HepG2 (cell line): ENCODE measurements around the gene MACROD2. TPM values are rescaled to one million over a fixed set of nuclear protein-coding genes. Genes with fewer than 3 reads are reported as not detected.

Experiments used
- ATAC-seq: fragments of 200-7000 bp; cut with Tn5 transposase; 3 replicates; pipeline ENCODE4 v1.9.1; 2020; ENCODE audit warnings: mild to moderate bottlenecking, moderate library complexity
- BruUV-seq: library from RNA; stranded (reverse); fragments of 400-500 nt; replicated peaks from 2 replicates; lab custom pipeline; 2021; lab: Mats Ljungman, UMichigan
- CTCF ChIA-PET: fragments of 300-600 bp; formaldehyde crosslinking; extraction: SDS; loops from one replicate; lab custom pipeline; 2021; ENCODE audit warnings: low total read pairs, inconsistent platforms, low intra/inter-chr PET ratio; lab: Yijun Ruan, JAX
- POLR2A ChIA-PET: fragments of 350-600 bp; sonication (Branson Sonifier 250); formaldehyde crosslinking; loops from one replicate; lab custom pipeline; 2020; ENCODE audit warnings: antibody characterized with exemption, inconsistent platforms; lab: Yijun Ruan, JAX
- DNase-seq: peaks from one replicate; pipeline ENCODE4 v3.0.0-alpha.2; 2015; ENCODE audit warnings: low spot score
- FAIRE-seq: peaks from 3 replicates; lab custom pipeline; 2011; peaks lifted over from hg19 to GRCh38; lab: Jason Lieb, UNC
- H2AFZ ChIP-seq: one replicate; pipeline ENCODE4 v1.6.1; 2011; ENCODE audit warnings: low read length, inconsistent platforms
- H3K27ac ChIP-seq: fragments of 300-600 bp; 3 replicates; pipeline ENCODE4 v1.8.0; 2011; ENCODE audit warnings: mixed run types, mild to moderate bottlenecking, mixed read lengths, low read length, inconsistent platforms; ENCODE audit not compliant: insufficient read depth; ENCODE audit errors: extremely low read length
- H3K27me3 ChIP-seq, 2 experiments: fragments of 200-600 bp in 1 of 2; 2 replicates in 1 of 2; 3 replicates in 1 of 2; pipeline versions ENCODE4 v1.6.0 to v1.8.0; 2011; ENCODE audit warnings: low read length in 2 of 2, mild to moderate bottlenecking in 2 of 2, moderate library complexity in 2 of 2, inconsistent platforms in 1 of 2; ENCODE audit not compliant: insufficient read depth in 2 of 2, control insufficient read depth in 1 of 2
- H3K36me3 ChIP-seq, 2 experiments: fragments of 200-600 bp in 1 of 2; replicated peaks in 1 of 2; 2 replicates in 1 of 2; 3 replicates in 1 of 2; pipeline versions ENCODE4 v1.5.1 to v1.8.0; 2011; ENCODE audit warnings: low read length in 2 of 2, inconsistent platforms in 1 of 2; ENCODE audit not compliant: insufficient read depth in 2 of 2, control insufficient read depth in 1 of 2
- H3K4me1 ChIP-seq: 2 replicates; pipeline ENCODE4 v1.5.1; 2012; ENCODE audit warnings: low read length, inconsistent platforms; ENCODE audit not compliant: insufficient read depth
- H3K4me2 ChIP-seq: 2 replicates; pipeline ENCODE4 v1.6.0; 2011; ENCODE audit warnings: low read depth, low read length, inconsistent platforms
- H3K4me3 ChIP-seq, 3 experiments: fragments of 200-600 bp in 1 of 3; sonication (generic), shearing (Covaris generic) in 1 of 3; replicated peaks in 1 of 3; 2 replicates each; pipeline ENCODE4 v1.5.1; 2011 to 2016; ENCODE audit warnings: low read length in 3 of 3, inconsistent platforms in 2 of 3, low read depth in 2 of 3, mild to moderate bottlenecking in 2 of 3, control low read depth in 1 of 3, mixed read lengths in 1 of 3; ENCODE audit not compliant: insufficient read depth in 1 of 3
- H3K79me2 ChIP-seq: one replicate; pipeline ENCODE4 v1.6.1; 2011; ENCODE audit warnings: low read length, inconsistent platforms; ENCODE audit not compliant: insufficient read depth
- H3K9ac ChIP-seq: 2 replicates; pipeline ENCODE4 v1.6.0; 2011; ENCODE audit warnings: mild to moderate bottlenecking, low read depth, low read length, inconsistent platforms; ENCODE audit not compliant: insufficient read depth
- H3K9me3 ChIP-seq: 2 replicates; pipeline ENCODE4 v1.5.1; 2012; ENCODE audit warnings: mild to moderate bottlenecking, low read length
- H4K20me1 ChIP-seq: 2 replicates; pipeline ENCODE4 v1.6.0; 2011; ENCODE audit warnings: inconsistent platforms, mild to moderate bottlenecking, low read length, moderate library complexity; ENCODE audit not compliant: insufficient read depth
- ATAD3A ChIP-seq: sonication (generic); formaldehyde crosslinking; IDR thresholded peaks from 2 replicates; pipeline ENCODE4 v1.4.0; 2020; ENCODE audit warnings: missing genetic modification reagents
- IRF2 ChIP-seq: IDR thresholded peaks from 2 replicates; pipeline ENCODE4 v1.6.1; 2018; ENCODE audit warnings: missing genetic modification reagents, missing compliant biosample characterization
- NFRKB ChIP-seq: fragments of 450-650 bp; IDR thresholded peaks from 2 replicates; pipeline ENCODE4 v1.6.1; 2017
- SNRNP70 ChIP-seq: fragments of 200-400 bp; formaldehyde crosslinking; IDR thresholded peaks from 2 replicates; pipeline ENCODE4 v1.6.1; 2017; ENCODE audit warnings: mild to moderate bottlenecking, low read depth, low read length, moderate library complexity
- ZBTB8A ChIP-seq: sonication (generic); formaldehyde crosslinking; IDR thresholded peaks from 2 replicates; pipeline ENCODE4 v1.4.0; 2020; ENCODE audit warnings: mild to moderate bottlenecking, low read depth, missing genetic modification reagents, borderline replicate concordance
- ZNF17 ChIP-seq: sonication (generic); formaldehyde crosslinking; IDR thresholded peaks from 2 replicates; pipeline ENCODE4 v1.5.0; 2020; ENCODE audit warnings: mild to moderate bottlenecking, missing genetic modification reagents
- ZNF34 ChIP-seq: sonication (generic); formaldehyde crosslinking; IDR thresholded peaks from 2 replicates; pipeline ENCODE4 v1.4.0; 2020; ENCODE audit warnings: mild to moderate bottlenecking, missing genetic modification reagents, borderline replicate concordance
- ZNF44 ChIP-seq: sonication (generic); formaldehyde crosslinking; IDR thresholded peaks from 2 replicates; pipeline ENCODE4 v1.5.1; 2020; ENCODE audit warnings: mild to moderate bottlenecking, missing genetic modification reagents
- ZNF468 ChIP-seq: sonication (generic); formaldehyde crosslinking; IDR thresholded peaks from 2 replicates; pipeline ENCODE4 v1.8.0; 2022; ENCODE audit warnings: mild to moderate bottlenecking, moderate library complexity, missing genetic modification reagents
- ZNF510 ChIP-seq: sonication (generic); formaldehyde crosslinking; IDR thresholded peaks from 2 replicates; pipeline ENCODE4 v1.4.0; 2020; ENCODE audit warnings: low read depth, mild to moderate bottlenecking, missing genetic modification reagents
- ZNF674 ChIP-seq: sonication (generic); formaldehyde crosslinking; IDR thresholded peaks from 2 replicates; pipeline ENCODE4 v1.5.0; 2020; ENCODE audit warnings: low read depth, mild to moderate bottlenecking, missing genetic modification reagents
- WGBS: methylation state at CpG from one replicate; pipeline ENCODE4 v1.1.6; 2017; ENCODE audit warnings: low lambda C conversion rate; 5-methylcytosine and 5-hydroxymethylcytosine counted together
- in situ Hi-C: cut with HindIII; loops from 2 replicates; pipeline ENCODE4 v1.10.0; 2017; ENCODE audit warnings: low pct_unique_long_range_greater_than_20kb; ENCODE audit not compliant: extremely low pct_ligation_motif_present
- intact Hi-C: fragments of 100-400 bp; cut with micrococcal nuclease; formaldehyde crosslinking; loops from one replicate; pipeline ENCODE4 v1.10.0; 2022; ENCODE audit not compliant: unreplicated experiment
- polyA plus RNA-seq, 8 experiments: library from polyadenylated mRNA; depleted of rRNA in 3 of 8; stranded (reverse) in 7 of 8; unstranded in 1 of 8; fragments of >200 nt; fragmentation: Illumina TruSeq in 4 of 8; extraction: Trizol in 4 of 8; gene quantifications; 2 replicates each; pipeline versions ENCODE4 v1.2.1 to v1.2.3, GENCODE V29; 2011 to 2016; ENCODE audit warnings: low read depth in 4 of 8, missing spikeins in 1 of 8, mixed read lengths in 1 of 8; ENCODE audit not compliant: insufficient read depth in 1 of 8
- total RNA-seq, 5 experiments: library from RNA; depleted of rRNA; stranded (reverse); fragments of >200 nt; fragmentation: Illumina TruSeq; extraction: Trizol; gene quantifications; 2 replicates each; pipeline ENCODE4 v1.2.3, GENCODE V29; 2016; ENCODE audit warnings: low read depth in 1 of 5
- TF ChIP-seq, protein P1 (sequence below): sonication (generic); formaldehyde crosslinking; IDR thresholded peaks from 2 replicates; pipeline ENCODE4 v1.8.1; 2023; ENCODE audit warnings: missing genetic modification reagents, mild to moderate bottlenecking, borderline replicate concordance
- TF ChIP-seq, protein P2 (sequence below): sonication (generic); formaldehyde crosslinking; IDR thresholded peaks from 2 replicates; pipeline ENCODE4 v1.8.0; 2022; ENCODE audit warnings: low read depth, missing genetic modification reagents
- TF ChIP-seq, protein P3 (sequence below): sonication (generic); formaldehyde crosslinking; IDR thresholded peaks from 2 replicates; pipeline ENCODE4 v1.4.0; 2020; ENCODE audit warnings: missing genetic modification reagents
- TF ChIP-seq, protein P4 (sequence below): sonication (generic); formaldehyde crosslinking; IDR thresholded peaks from 2 replicates; pipeline ENCODE4 v1.8.0; 2022; ENCODE audit warnings: missing genetic modification reagents, low read depth, mild to moderate bottlenecking, borderline replicate concordance
- TF ChIP-seq, protein P5 (sequence below): sonication (generic); formaldehyde crosslinking; IDR thresholded peaks from 2 replicates; pipeline ENCODE4 v1.4.0; 2020; ENCODE audit warnings: missing genetic modification reagents
- TF ChIP-seq, protein P6 (sequence below): IDR thresholded peaks from 2 replicates; pipeline ENCODE4 v1.6.1; 2016; ENCODE audit warnings: control low read depth

Gene MACROD2
- total and polyA plus RNA-seq, 2 of the 13 experiments (the other 11 are each of a cell fraction or from before 2014, with no cell fraction given): 0.13 to 0.51 TPM

DNA sequence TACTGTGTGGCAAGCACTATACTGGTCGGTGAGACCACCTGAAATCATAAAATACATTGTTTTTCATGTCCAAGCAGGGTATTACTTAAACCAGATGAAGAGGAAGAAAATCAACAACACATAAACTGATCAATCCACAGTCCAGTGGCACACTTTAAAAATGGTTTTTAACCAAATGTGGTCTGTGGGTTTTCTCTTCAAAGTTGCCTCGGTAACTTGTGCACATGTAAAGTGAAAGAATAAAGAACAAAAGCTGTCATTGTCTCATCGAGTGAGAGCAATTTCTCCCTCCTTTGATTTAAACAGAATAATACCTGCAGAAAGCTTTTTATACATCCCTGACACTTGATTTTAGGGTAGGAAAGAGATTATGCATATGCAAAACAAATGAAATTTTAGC is 338.4 kb downstream of the MACROD2 start:
- H3K9me3 ChIP-seq: no peaks in the 10 kb centered on the region
- peak overlapping the region; percentile 5 for H2AFZ ChIP-seq
- H3K4me2 ChIP-seq: peak overlapping the region; percentile 46
- no peak for DNase-seq
- whole genome bisulfite sequencing: 4% methylated on average over 3 of the region's 3 CpGs
- H3K36me3 ChIP-seq: no peaks in the 10 kb centered on the region
- no peaks in the 10 kb centered on the region; a peak in 1 of 5 replicates for H3K27me3 ChIP-seq
- H3K9ac ChIP-seq: no peak overlapping the region; the same call in 1 of the 2 replicates
- CTCF ChIA-PET: no interaction called here
- H3K4me3 ChIP-seq: no peak overlapping the region; a peak in 1 of 6 replicates
- no peak overlapping the region for H3K27ac ChIP-seq
- TF ChIP-seq SNRNP70: no peak
- no peak for TF ChIP-seq ZNF674
- TF ChIP-seq, protein P1, sequence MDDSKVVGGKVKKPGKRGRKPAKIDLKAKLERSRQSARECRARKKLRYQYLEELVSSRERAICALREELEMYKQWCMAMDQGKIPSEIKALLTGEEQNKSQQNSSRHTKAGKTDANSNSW (CRISPR knock-in tag): no peak
- no peak for TF ChIP-seq ZNF34 (CRISPR knock-in tag)
- TF ChIP-seq ZNF17 (CRISPR knock-in tag): no peak
- TF ChIP-seq, protein P2, sequence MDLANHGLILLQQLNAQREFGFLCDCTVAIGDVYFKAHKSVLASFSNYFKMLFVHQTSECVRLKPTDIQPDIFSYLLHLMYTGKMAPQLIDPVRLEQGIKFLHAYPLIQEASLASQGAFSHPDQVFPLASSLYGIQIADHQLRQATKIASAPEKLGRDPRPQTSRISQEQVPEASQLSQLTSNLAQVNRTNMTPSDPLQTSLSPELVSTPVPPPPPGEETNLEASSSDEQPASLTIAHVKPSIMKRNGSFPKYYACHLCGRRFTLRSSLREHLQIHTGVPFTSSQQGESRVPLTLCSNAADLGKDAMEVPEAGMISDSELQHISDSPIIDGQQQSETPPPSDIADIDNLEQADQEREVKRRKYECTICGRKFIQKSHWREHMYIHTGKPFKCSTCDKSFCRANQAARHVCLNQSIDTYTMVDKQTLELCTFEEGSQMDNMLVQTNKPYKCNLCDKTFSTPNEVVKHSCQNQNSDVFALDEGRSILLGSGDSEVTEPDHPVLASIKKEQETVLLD: no peak
- TF ChIP-seq, protein P3, sequence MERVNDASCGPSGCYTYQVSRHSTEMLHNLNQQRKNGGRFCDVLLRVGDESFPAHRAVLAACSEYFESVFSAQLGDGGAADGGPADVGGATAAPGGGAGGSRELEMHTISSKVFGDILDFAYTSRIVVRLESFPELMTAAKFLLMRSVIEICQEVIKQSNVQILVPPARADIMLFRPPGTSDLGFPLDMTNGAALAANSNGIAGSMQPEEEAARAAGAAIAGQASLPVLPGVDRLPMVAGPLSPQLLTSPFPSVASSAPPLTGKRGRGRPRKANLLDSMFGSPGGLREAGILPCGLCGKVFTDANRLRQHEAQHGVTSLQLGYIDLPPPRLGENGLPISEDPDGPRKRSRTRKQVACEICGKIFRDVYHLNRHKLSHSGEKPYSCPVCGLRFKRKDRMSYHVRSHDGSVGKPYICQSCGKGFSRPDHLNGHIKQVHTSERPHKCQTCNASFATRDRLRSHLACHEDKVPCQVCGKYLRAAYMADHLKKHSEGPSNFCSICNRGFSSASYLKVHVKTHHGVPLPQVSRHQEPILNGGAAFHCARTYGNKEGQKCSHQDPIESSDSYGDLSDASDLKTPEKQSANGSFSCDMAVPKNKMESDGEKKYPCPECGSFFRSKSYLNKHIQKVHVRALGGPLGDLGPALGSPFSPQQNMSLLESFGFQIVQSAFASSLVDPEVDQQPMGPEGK (CRISPR knock-in tag): no peak
- TF ChIP-seq NFRKB: no peak
- TF ChIP-seq, protein P4, sequence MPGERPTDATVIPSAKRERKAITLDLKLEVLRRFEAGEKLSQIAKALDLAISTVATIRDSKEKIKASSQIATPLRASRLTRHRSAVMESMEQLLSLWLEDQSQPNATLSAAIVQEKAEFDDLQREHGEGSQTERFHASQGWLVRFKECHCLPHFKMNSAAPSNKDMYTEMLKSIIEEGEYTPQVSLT (CRISPR knock-in tag): no peak
- no peak for TF ChIP-seq IRF2 (CRISPR knock-in tag)
- TF ChIP-seq ZNF44 (CRISPR knock-in tag): no peak
- TF ChIP-seq ZBTB8A (CRISPR knock-in tag): no peak
- no peak for TF ChIP-seq ATAD3A (CRISPR knock-in tag)
- TF ChIP-seq, protein P5, sequence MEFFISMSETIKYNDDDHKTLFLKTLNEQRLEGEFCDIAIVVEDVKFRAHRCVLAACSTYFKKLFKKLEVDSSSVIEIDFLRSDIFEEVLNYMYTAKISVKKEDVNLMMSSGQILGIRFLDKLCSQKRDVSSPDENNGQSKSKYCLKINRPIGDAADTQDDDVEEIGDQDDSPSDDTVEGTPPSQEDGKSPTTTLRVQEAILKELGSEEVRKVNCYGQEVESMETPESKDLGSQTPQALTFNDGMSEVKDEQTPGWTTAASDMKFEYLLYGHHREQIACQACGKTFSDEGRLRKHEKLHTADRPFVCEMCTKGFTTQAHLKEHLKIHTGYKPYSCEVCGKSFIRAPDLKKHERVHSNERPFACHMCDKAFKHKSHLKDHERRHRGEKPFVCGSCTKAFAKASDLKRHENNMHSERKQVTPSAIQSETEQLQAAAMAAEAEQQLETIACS (CRISPR knock-in tag): no peak
- no peak for TF ChIP-seq ZNF468
- TF ChIP-seq ZNF510: no peak
- TF ChIP-seq, protein P6, sequence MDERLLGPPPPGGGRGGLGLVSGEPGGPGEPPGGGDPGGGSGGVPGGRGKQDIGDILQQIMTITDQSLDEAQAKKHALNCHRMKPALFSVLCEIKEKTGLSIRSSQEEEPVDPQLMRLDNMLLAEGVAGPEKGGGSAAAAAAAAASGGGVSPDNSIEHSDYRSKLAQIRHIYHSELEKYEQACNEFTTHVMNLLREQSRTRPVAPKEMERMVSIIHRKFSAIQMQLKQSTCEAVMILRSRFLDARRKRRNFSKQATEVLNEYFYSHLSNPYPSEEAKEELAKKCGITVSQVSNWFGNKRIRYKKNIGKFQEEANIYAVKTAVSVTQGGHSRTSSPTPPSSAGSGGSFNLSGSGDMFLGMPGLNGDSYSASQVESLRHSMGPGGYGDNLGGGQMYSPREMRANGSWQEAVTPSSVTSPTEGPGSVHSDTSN (CRISPR knock-in tag): no peak
- TF ChIP-seq, all 625 proteins: peak for 0
- no peaks in the 10 kb centered on the region for H3K79me2 ChIP-seq
- no TSS peak for BruUV-seq
- ATAC-seq (no peak), FAIRE-seq (no peak)
- POLR2A ChIA-PET: no interaction called here
- H3K4me1 ChIP-seq: peaks cover 17% of the 10 kb centered on the region; the same call in 1 of the 2 replicates
- in situ Hi-C loops (loop anchor here (10.0 kb wide), 2 partner anchors 611 to 911 kb away; no protein-coding TSS in a partner anchor), intact Hi-C loops (loop anchor here (2.0 to 10.0 kb wide), 2 partner anchors 191 to 731 kb away; no protein-coding TSS in a partner anchor)
- no peaks in the 10 kb centered on the region for H4K20me1 ChIP-seq
